ENCODE results near the gene ZNF140. TPM values are rescaled to one million over a fixed set of nuclear protein-coding genes. Genes with fewer than 3 reads are reported as not detected.

ZNF140 gene
- total RNA-seq, 1 experiment from 2014 or later: 1.8 TPM

GRCh38 chr12:133038118-133038709, 42.5 kb upstream of the ZNF140 start:
- Histone ChIP-seq H3F3A (ENCODE audit: low read length, unreplicated experiment) (no peaks in the 10 kb centered on the region), H3K27ac (ENCODE audit: low read length) (no peak overlapping the region), H3K4me3 (ENCODE audit: low read length) (peak overlapping the region; percentile 62), H3K79me2 (ENCODE audit: low read length) (no peaks in the 10 kb centered on the region), H3K9me3 (ENCODE audit: low read length) (peaks cover 30% of the 10 kb centered on the region), H4K20me1 (ENCODE audit: low read length) (no peaks in the 10 kb centered on the region), H3K36me3 (ENCODE audit: low read depth, low read length) (peaks cover 38% of the 10 kb centered on the region), H3K27me3 (ENCODE audit: low read length) (peaks cover 4% of the 10 kb centered on the region; the same call in 1 of the 2 replicates), H2AFZ (ENCODE audit: low read length) (no peak overlapping the region), H3K4me2 (ENCODE audit: low read length) (peak overlapping the region; percentile 54), H3K9me2 (replicated peaks; ENCODE audit: low read length) (no peaks in the 10 kb centered on the region), H3K4me1 (ENCODE audit: insufficient read depth, low read length) (no peaks in the 10 kb centered on the region), H3K9ac (ENCODE audit: low read length) (peak overlapping the region; percentile 55; the same call in 1 of the 2 replicates)
- DNase-seq (no peak), ATAC-seq (no peak)
- CTCF ChIA-PET: no interaction called here
- no TSS peak for BruUV-seq (replicated peaks)
- intact Hi-C loops (cut with micrococcal nuclease): no loop called here
- TF ChIP-seq EZH2 (IDR thresholded peaks at IDR 0.05; ENCODE audit: low read length, unreplicated experiment) (no peak), EZH2phosphoT487 (IDR thresholded peaks at IDR 0.05; ENCODE audit: borderline replicate concordance, low read length) (no peak)
- TF ChIP-seq, protein P1, sequence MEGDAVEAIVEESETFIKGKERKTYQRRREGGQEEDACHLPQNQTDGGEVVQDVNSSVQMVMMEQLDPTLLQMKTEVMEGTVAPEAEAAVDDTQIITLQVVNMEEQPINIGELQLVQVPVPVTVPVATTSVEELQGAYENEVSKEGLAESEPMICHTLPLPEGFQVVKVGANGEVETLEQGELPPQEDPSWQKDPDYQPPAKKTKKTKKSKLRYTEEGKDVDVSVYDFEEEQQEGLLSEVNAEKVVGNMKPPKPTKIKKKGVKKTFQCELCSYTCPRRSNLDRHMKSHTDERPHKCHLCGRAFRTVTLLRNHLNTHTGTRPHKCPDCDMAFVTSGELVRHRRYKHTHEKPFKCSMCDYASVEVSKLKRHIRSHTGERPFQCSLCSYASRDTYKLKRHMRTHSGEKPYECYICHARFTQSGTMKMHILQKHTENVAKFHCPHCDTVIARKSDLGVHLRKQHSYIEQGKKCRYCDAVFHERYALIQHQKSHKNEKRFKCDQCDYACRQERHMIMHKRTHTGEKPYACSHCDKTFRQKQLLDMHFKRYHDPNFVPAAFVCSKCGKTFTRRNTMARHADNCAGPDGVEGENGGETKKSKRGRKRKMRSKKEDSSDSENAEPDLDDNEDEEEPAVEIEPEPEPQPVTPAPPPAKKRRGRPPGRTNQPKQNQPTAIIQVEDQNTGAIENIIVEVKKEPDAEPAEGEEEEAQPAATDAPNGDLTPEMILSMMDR (conservative IDR thresholded peaks at IDR 0.05; ENCODE audit: low read depth, low read length): no peak
- POLR2A ChIA-PET (ENCODE audit: unreplicated experiment): no interaction called here

GRCh38 chr12:133046698-133047097, 34.0 kb upstream of the ZNF140 start:
- no peak overlapping the region for H3K9ac ChIP-seq (ENCODE audit: low read length)
- H3K9me2 ChIP-seq (replicated peaks; ENCODE audit: low read length): no peaks in the 10 kb centered on the region
- no peak overlapping the region for H3K4me2 ChIP-seq (ENCODE audit: low read length)
- H3K27ac ChIP-seq (ENCODE audit: low read length): no peak overlapping the region
- H4K20me1 ChIP-seq (ENCODE audit: low read length): no peaks in the 10 kb centered on the region
- no peak overlapping the region for H2AFZ ChIP-seq (ENCODE audit: low read length)
- H3K79me2 ChIP-seq (ENCODE audit: low read length): no peaks in the 10 kb centered on the region
- POLR2A ChIA-PET (ENCODE audit: unreplicated experiment): no interaction called here
- no peaks in the 10 kb centered on the region for H3F3A ChIP-seq (ENCODE audit: low read length, unreplicated experiment)
- ATAC-seq (no peak), DNase-seq (no peak)
- no peak for TF ChIP-seq EZH2phosphoT487 (IDR thresholded peaks at IDR 0.05; ENCODE audit: borderline replicate concordance, low read length)
- no peak for TF ChIP-seq EZH2 (IDR thresholded peaks at IDR 0.05; ENCODE audit: low read length, unreplicated experiment)
- TF ChIP-seq, protein P1 (conservative IDR thresholded peaks at IDR 0.05; ENCODE audit: low read depth, low read length): no peak
- no TSS peak for BruUV-seq (replicated peaks)
- peaks cover 85% of the 10 kb centered on the region for H3K36me3 ChIP-seq (ENCODE audit: low read depth, low read length)
- CTCF ChIA-PET: no interaction called here
- H3K9me3 ChIP-seq (ENCODE audit: low read length): peaks cover 58% of the 10 kb centered on the region
- intact Hi-C loops (cut with micrococcal nuclease): no loop called here
- H3K27me3 ChIP-seq (ENCODE audit: low read length): no peaks in the 10 kb centered on the region
- H3K4me3 ChIP-seq (ENCODE audit: low read length): no peak overlapping the region
- no peaks in the 10 kb centered on the region for H3K4me1 ChIP-seq (ENCODE audit: insufficient read depth, low read length)

GRCh38 chr12:133057446-133057845, 23.3 kb upstream of the ZNF140 start:
- H3K36me3 ChIP-seq (ENCODE audit: low read depth, low read length): peaks cover 45% of the 10 kb centered on the region
- no peaks in the 10 kb centered on the region for H3K79me2 ChIP-seq (ENCODE audit: low read length)
- H3K9ac ChIP-seq (ENCODE audit: low read length): no peak overlapping the region
- H3F3A ChIP-seq (ENCODE audit: low read length, unreplicated experiment): no peaks in the 10 kb centered on the region
- H2AFZ ChIP-seq (ENCODE audit: low read length): no peak overlapping the region
- no peaks in the 10 kb centered on the region for H3K4me1 ChIP-seq (ENCODE audit: insufficient read depth, low read length)
- no peaks in the 10 kb centered on the region for H3K27me3 ChIP-seq (ENCODE audit: low read length)
- intact Hi-C loops (cut with micrococcal nuclease): no loop called here
- TF ChIP-seq EZH2 (IDR thresholded peaks at IDR 0.05; ENCODE audit: low read length, unreplicated experiment) (no peak), EZH2phosphoT487 (IDR thresholded peaks at IDR 0.05; ENCODE audit: borderline replicate concordance, low read length) (no peak)
- TF ChIP-seq, protein P1 (conservative IDR thresholded peaks at IDR 0.05; ENCODE audit: low read depth, low read length): no peak
- DNase-seq (no peak), ATAC-seq (no peak)
- no peak overlapping the region for H3K4me2 ChIP-seq (ENCODE audit: low read length)
- no TSS peak for BruUV-seq (replicated peaks)
- ChIA-PET POLR2A (ENCODE audit: unreplicated experiment) (no interaction called here), CTCF (no interaction called here)
- H3K27ac ChIP-seq (ENCODE audit: low read length): no peak overlapping the region
- H3K9me2 ChIP-seq (replicated peaks; ENCODE audit: low read length): no peaks in the 10 kb centered on the region
- H4K20me1 ChIP-seq (ENCODE audit: low read length): no peaks in the 10 kb centered on the region
- H3K9me3 ChIP-seq (ENCODE audit: low read length): peaks cover 74% of the 10 kb centered on the region
- no peak overlapping the region; the same call in 1 of the 2 replicates for H3K4me3 ChIP-seq (ENCODE audit: low read length)
